ENCODE data around the gene COL18A1. TPM values are rescaled to one million over a fixed set of nuclear protein-coding genes. Genes with fewer than 3 reads are reported as not detected.
A peak's percentile ranks its signal among the peaks of the same experiment; 100 is the strongest.

COL18A1 gene
- total and polyA plus RNA-seq, 2 of the 8 experiments (the other 6 are each of a cell fraction or from before 2014, with no cell fraction given) = 145 to 201 TPM

GRCh38 chr21:45543371-45543709 lies 138.4 kb downstream of the COL18A1 start:
- TF ChIP-seq BRCA1 (IDR thresholded peaks at IDR 0.05; ENCODE audit: low read depth, low read length) (no peak), SIN3A (conservative IDR thresholded peaks at IDR 0.05 in 1 of 2, IDR thresholded peaks at IDR 0.05 in 1 of 2; ENCODE audit: low read depth in 1 of 2, low read length in 2 of 2) (no peak), MAFK (IDR thresholded peaks at IDR 0.05; ENCODE audit: low read depth, low read length) (no peak), CTBP2 (IDR thresholded peaks at IDR 0.05; ENCODE audit: borderline replicate concordance, insufficient read depth, insufficient read length, low read length) (no peak), CBX8 (IDR thresholded peaks at IDR 0.05; ENCODE audit: borderline replicate concordance, low read depth, low read length) (no peak), KDM4A (IDR thresholded peaks at IDR 0.05; ENCODE audit: low read depth, low read length, severe bottlenecking) (no peak), RBBP5 (IDR thresholded peaks at IDR 0.05; ENCODE audit: borderline replicate concordance, low read depth, low read length) (no peak)

More at GRCh38 chr21:45543371-45543709, 138.4 kb downstream of the COL18A1 start:
- Histone ChIP-seq H4K5ac (ENCODE audit: insufficient read length, low read depth, low read length) (no peak overlapping the region), H3K56ac (replicated peaks; ENCODE audit: insufficient read length, low read depth, low read length) (no peak overlapping the region), H3K79me2 (ENCODE audit: control insufficient read depth in 1 of 2, insufficient read depth in 2 of 2, low read length in 2 of 2) (peaks cover 0 to 31% of the 10 kb centered on the region in 2 experiments; a peak in 2 of 4 replicates), H3K4ac (replicated peaks; ENCODE audit: insufficient read length, low read depth, low read length) (peak overlapping the region; percentile 38), H3K4me1 (replicated peaks in 1 of 4; ENCODE audit: control insufficient read depth in 3 of 4, insufficient read depth in 4 of 4, low read length in 3 of 4) (peaks cover 0 to 15% (median 9%) of the 10 kb centered on the region in 4 experiments; a peak in 4 of 7 replicates), H3K23ac (ENCODE audit: insufficient read length) (no peak overlapping the region), H3K9me3 (ENCODE audit: insufficient read depth in 2 of 2, low read depth in 1 of 2, low read length in 1 of 2) (no peaks in the 10 kb centered on the region), H3K4me3 (ENCODE audit: extremely low read depth in 1 of 4, insufficient read depth in 2 of 4, low read depth in 3 of 4, low read length in 4 of 4) (peak overlapping the region in 1 of 4 experiments; percentile 71; a peak in 2 of 8 replicates), H2AFZ (ENCODE audit: low read length) (no peak overlapping the region), H4K8ac (ENCODE audit: extremely low read depth, insufficient read depth, low read length) (no peak overlapping the region), H2BK120ac (replicated peaks; ENCODE audit: low read depth, low read length) (no peak overlapping the region), H2BK15ac (ENCODE audit: low read length) (0 out of 2 replicates have a peak overlapping the region, but pooled peaks have one; percentile 29), H2BK12ac (ENCODE audit: low read depth, low read length) (no peak overlapping the region), H3K9ac (replicated peaks in 1 of 4; ENCODE audit: extremely low read depth in 1 of 4, low read depth in 3 of 4, low read length in 3 of 4) (no peak overlapping the region), H4K20me1 (replicated peaks in 1 of 2; ENCODE audit: control insufficient read depth in 1 of 2, insufficient read depth in 2 of 2, low read length in 2 of 2) (peaks cover 3 to 8% of the 10 kb centered on the region in 2 experiments), H4K91ac (replicated peaks; ENCODE audit: insufficient read length, low read length) (no peak overlapping the region), H2AK5ac (ENCODE audit: low read depth, low read length) (peak overlapping the region; percentile 3; the same call in 1 of the 2 replicates), H3K14ac (ENCODE audit: insufficient read length) (no peak overlapping the region), H2BK20ac (ENCODE audit: low read length) (no peak overlapping the region), H3K36me3 (ENCODE audit: control insufficient read depth in 2 of 4, insufficient read depth in 4 of 4, low read length in 3 of 4) (peaks cover 0 to 2% (median 0%) of the 10 kb centered on the region in 4 experiments; a peak in 1 of 8 replicates), H3K79me1 (ENCODE audit: low read depth, low read length) (peaks cover 5% of the 10 kb centered on the region), H3K4me2 (ENCODE audit: insufficient read depth in 1 of 2, low read depth in 2 of 2, low read length in 2 of 2) (peak overlapping the region; percentile 8 to 21; a peak in 1 of 4 replicates), H3K27me3 (replicated peaks in 1 of 4; ENCODE audit: control insufficient read depth in 3 of 4, extremely low read depth in 1 of 4, insufficient read depth in 3 of 4, low read length in 3 of 4) (no peaks in the 10 kb centered on the region; a peak in 1 of 7 replicates), H3K18ac (ENCODE audit: extremely low read depth, low read length) (no peak overlapping the region), H2BK5ac (ENCODE audit: low read depth, low read length) (no peak overlapping the region), H3K27ac (ENCODE audit: low read depth, low read length) (no peak overlapping the region), H3K23me2 (ENCODE audit: low read depth, low read length) (peaks cover 6% of the 10 kb centered on the region; the same call in 1 of the 2 replicates)
- CTCF ChIA-PET (ENCODE audit: partially characterized antibody) = interaction anchor here (0.6 to 1.6 kb wide), 3 partner anchors 13 to 158 kb away, joined by 3 to 7 read pairs (median 4); no protein-coding TSS in a partner anchor
- POLR2A ChIA-PET (ENCODE audit: partially characterized antibody) = interaction anchor here (1.0 kb wide), 1 partner anchor 13 kb away, joined by 3 read pairs; no protein-coding TSS in a partner anchor
- WGBS, 2 experiments (ENCODE audit: extremely low coverage in 1 of 2, insufficient coverage in 1 of 2, insufficient read length in 1 of 2, insufficient replicate concordance in 2 of 2, low coverage in 1 of 2, low lambda C conversion rate in 2 of 2, missing lambda C conversion rate in 1 of 2) = 90% methylated on average over 11 of the region's 11 CpGs; no CpG with 5 or more reads in 1 of the 2 experiments
- FAIRE-seq (no peak), DNase-seq (ENCODE audit: low read depth in 1 of 2, low spot score in 2 of 2) (no peak)

All from H1 (cell line).